KOPT-K1 (cell line): ENCODE data around the gene MBD3L5.

Experiments
- H3K27ac ChIP-seq: fragments of 200-600 bp; sonication (generic); 2 replicates; pipeline ENCODE4 v1.5.1; 2016; ENCODE audit warnings: antibody characterized with exemption, mild to moderate bottlenecking, low read depth, low read length; ENCODE audit not compliant: poor library complexity, severe bottlenecking
- H3K36me3 ChIP-seq: fragments of 200-600 bp; sonication (generic); 2 replicates; pipeline ENCODE4 v1.5.1; 2017; ENCODE audit warnings: antibody characterized with exemption, mild to moderate bottlenecking, low read length, moderate library complexity; ENCODE audit not compliant: insufficient read depth
- H3K9me3 ChIP-seq: fragments of 200-600 bp; sonication (generic); 2 replicates; pipeline ENCODE4 v1.5.1; 2017; ENCODE audit warnings: antibody characterized with exemption, low read length, mild to moderate bottlenecking; ENCODE audit not compliant: insufficient read depth, poor library complexity, severe bottlenecking

MBD3L5 gene

DNA sequence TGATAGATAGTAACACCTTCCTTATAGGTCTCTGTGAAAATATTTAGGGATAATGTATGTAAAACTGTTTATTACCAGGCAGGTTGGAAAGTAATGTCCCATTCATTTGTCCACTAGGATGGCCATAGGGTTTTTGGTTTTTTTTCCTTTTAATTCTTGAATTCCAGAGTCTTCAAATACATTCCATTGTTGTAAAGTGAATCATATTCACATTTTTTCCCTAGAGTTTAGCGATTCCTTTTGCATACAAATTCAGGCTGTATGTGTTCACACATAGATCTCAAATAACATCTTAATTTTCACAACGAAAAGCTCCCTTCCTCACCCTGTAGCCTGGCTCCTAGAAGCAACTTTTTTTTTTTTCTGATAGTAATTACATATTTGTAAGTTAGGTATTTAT is 37.3 kb downstream of the MBD3L5 start:
- Histone ChIP-seq H3K27ac (no peak overlapping the region), H3K9me3 (no peaks in the 10 kb centered on the region), H3K36me3 (peaks cover 19% of the 10 kb centered on the region)

DNA sequence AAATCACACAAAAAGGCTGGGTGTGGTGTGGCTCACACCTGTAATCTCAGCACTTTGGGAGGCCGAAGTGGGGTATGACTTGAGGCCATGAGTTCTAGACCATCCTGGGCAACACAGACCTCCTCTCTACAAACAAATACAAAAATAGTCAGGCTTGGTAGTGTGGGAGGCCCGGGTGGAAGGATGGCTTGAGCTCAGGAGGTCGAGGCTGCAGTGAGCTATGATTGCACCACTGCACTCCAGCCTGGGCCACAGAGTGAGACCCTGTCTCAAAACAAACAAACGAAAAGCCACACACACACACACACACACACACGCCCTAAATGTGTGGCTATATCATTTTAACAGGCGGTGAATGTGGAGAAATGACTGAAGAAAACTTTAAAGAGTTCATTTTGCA is 38.2 kb downstream of the MBD3L5 start:
- no peaks in the 10 kb centered on the region for H3K9me3 ChIP-seq
- peaks cover 28% of the 10 kb centered on the region for H3K36me3 ChIP-seq
- peak overlapping the region; percentile 12 for H3K27ac ChIP-seq

DNA sequence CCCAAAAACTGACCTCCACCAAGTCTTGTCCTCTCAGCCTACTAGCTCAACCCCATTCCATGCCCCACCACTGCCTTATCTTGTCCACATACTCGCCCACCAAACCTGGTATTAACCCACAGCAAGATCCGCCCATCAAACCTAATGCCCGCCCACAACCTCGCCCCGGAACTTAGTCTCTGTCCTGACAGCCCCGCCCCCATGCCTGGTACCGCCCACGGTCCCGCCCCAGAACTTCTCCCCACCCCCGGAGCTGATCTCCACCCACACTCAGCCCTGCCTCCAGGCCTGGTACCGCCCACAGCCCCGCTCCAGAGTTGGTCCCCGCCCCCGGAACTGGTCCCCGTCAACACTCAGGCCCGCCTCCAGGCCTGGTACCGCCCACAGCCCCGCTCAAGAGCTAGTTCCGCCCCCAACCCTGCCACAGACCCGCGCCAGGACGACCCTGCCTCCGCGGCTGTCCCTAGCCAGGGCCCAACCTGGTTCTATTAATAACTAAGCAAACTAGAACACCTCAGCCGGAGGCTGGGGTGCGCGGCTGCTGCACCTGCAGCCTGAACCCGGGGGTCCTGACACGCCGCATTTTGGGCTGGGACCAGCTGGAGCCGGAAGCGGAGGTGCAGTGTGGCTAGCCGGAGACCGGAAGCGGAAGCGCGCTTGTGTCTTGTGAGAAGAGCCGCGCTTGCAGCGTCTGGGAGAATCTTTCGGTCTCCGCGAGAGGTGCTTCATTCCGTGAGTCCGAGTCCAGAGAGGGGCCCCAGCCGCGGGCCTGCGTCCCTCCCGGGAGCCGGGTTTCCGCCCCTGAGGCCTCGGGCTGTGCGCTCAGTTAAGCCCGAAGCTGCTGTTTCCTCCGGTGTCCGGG is 38.9 kb downstream of the MBD3L5 start, which contains the start of gene ZNF557:
Gene ZNF557, plus strand, starts transcription at position 662 of the 862 bp plus-strand sequence. CDS start 5,372 bp downstream, outside the sequence.
- H3K36me3 ChIP-seq, result peaks cover 35% of the 10 kb centered on the region
- peak within 1 kb of the TSS; percentile 91 for H3K27ac ChIP-seq
- H3K9me3 ChIP-seq, result no peaks in the 10 kb centered on the region

DNA sequence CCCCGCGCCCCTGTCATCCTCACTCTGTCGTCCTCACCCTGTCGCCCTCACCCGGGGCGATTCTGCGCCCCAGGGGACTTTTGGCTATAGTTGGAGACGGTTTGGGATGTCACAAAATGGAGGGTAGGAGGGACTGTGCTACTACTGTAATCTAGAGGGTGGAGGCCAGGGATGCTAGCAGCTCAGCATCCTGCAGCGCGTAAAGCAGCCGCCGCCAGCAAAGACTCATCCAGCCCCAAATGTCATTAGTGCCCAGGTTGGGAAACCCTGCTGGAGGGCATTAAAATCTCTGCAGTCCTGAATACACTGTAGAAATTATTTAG is 39.5 kb downstream of the MBD3L5 start:
- Histone ChIP-seq H3K9me3 (peaks cover 1% of the 10 kb centered on the region), H3K36me3 (peaks cover 41% of the 10 kb centered on the region), H3K27ac (peak overlapping the region; percentile 91)

DNA sequence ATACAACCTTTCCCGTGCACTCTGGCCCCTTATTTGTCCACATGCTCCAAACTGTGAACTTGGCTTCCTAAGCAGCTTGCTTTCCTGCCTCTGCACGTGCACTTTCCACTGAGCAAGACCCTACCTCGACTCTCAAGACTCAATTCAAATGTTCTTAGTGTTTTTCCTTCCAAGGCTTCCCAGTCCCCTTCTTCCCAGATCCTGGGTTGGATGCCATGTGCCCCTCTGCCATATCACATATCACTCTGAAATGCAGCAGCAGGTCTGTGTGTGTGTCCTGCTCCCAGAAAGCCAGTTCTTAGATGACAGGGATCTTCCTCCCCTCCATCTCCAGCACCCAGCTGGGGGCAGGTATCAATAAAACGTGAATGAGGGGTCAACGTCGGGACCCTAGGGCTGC is 42.2 kb downstream of the MBD3L5 start:
- peaks cover 67% of the 10 kb centered on the region for H3K36me3 ChIP-seq
- no peak overlapping the region for H3K27ac ChIP-seq
- H3K9me3 ChIP-seq, result peaks cover 28% of the 10 kb centered on the region

DNA sequence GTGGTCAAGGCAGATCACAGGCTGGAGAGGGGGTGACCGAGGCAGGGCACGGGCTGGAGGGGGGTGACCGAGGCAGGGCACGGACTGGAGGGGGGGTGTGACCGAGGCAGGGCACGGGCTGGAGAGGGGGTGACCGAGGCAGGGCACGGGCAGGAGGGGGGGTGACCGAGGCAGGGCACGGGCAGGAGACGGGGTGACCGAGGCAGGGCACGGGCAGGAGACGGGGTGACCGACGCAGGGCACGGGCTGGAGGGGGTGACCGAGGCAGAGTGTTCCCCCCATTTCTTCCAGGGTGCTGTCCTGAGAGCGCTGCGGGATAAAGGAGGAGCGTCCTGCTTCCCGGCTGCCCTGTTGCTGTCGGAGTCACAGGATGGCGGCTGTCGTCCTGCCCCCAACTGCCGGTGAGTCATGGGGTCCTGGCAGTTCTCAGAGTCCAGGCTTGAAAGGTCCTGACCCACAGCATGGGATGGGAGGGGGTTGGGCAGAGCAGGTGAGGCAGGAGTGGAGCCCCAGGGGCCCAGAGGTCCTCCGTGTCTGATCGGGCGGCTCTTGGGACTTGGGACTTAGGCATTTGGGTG is 44.4 kb downstream of the MBD3L5 start:
- Histone ChIP-seq H3K9me3 (peaks cover 51% of the 10 kb centered on the region), H3K36me3 (peaks cover 90% of the 10 kb centered on the region), H3K27ac (no peak overlapping the region)

DNA sequence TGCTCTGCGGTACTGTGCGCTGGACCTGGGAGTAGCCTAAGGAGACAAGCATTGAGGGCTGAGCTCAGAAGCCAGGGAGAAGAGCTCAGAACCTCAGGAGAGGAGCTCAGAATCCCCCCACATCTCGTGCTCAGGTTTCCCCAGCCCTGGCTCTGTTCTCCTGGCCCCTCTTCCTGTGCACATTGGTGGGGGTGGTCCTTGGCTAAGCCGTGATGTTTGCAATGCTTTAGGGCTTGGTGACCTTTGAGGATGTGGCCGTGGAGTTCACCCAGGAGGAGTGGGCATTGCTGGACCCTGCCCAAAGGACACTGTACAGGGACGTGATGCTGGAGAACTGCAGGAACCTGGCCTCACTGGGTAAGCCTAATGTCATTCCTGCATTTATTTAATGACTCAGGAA is 45.8 kb downstream of the MBD3L5 start:
- peaks cover 97% of the 10 kb centered on the region for H3K36me3 ChIP-seq

DNA sequence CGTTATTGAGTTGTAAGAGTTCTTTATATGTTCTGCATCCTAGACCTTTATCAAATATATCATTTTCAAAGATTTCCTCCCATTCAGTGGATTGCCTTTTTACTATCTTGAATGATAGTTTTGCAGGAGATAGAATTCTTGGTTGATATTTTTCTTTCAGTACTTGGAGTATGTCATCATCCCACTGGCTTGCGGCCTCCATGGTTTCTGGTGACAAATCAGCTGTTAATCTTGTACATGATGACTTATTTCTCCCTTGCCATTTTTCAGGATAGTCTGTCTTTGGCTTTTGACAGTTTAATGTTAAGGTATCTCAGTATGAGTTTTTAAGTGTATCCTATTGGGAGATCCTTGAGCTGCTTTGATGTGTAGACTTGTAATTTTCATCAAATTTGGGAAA is 47.6 kb downstream of the MBD3L5 start:
- H3K9me3 ChIP-seq, result peaks cover 83% of the 10 kb centered on the region

More for the DNA sequence above, 45.8 kb downstream of the MBD3L5 start:
- peaks cover 64% of the 10 kb centered on the region for H3K9me3 ChIP-seq
- H3K27ac ChIP-seq, result no peak overlapping the region

More for the DNA sequence above, 47.6 kb downstream of the MBD3L5 start:
- Histone ChIP-seq H3K36me3 (peaks cover 100% of the 10 kb centered on the region), H3K27ac (no peak overlapping the region)
